ENCODE data around the gene STRBP. TPM values are rescaled to one million over a fixed set of nuclear protein-coding genes. Genes with fewer than 3 reads are reported as not detected.

STRBP gene
- total RNA-seq, 2 donors from 2014 or later, result 2.8 to 3.3 TPM

DNA sequence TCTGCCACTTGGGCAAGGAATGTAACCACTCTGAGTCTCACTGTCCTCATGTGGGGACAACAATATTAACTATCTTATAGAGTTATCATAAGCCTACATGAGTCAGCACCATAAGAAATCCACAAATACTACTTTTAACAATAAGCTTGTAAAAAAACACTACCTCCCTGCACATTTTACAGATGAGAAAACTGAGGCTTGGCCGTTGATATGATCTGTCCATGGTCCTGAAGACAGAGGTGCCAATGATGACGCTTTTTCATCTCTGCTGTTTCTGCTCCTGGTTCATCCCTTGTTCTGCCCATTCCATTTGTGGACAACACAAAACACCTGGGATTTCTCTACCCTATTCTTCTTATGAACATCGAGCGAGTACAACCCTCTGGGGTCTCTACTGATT is 23.4 kb upstream of the STRBP start:
- H3K27me3 ChIP-seq (replicated peaks; ENCODE audit: insufficient read depth), result no peaks in the 10 kb centered on the region
- DNase-seq (ENCODE audit: low spot score), result no peak

DNA sequence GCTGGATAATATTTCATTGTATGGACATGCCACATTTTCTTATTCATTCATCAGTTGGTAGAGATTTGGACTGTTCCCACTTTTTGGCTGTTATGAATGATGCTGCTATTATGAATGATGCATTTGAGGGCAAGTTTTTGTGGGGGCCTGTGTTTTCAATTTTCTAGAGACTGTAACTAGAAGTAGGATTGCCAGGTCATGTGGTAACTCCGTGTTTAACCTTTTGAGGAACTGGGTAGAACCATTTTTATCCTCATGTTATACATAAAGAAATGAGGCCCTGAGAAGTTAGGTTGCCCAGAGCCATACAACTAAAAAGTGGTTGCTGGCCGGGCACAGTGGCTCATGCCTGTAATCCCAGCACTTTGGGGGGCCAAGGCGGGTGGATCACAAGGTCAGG is 22.4 kb upstream of the STRBP start:
- Histone ChIP-seq H3K27me3 (replicated peaks; ENCODE audit: insufficient read depth) (no peaks in the 10 kb centered on the region), H3K4me3 (no peak overlapping the region), H3K27ac (no peak overlapping the region), H3K9me3 (no peaks in the 10 kb centered on the region), H3K4me1 (ENCODE audit: control insufficient read depth in 1 of 2, low read depth in 2 of 2) (no peaks in the 10 kb centered on the region), H3K36me3 (no peaks in the 10 kb centered on the region)
- DNase-seq (ENCODE audit: low spot score) (no peak), ATAC-seq (ENCODE audit: insufficient number of reproducible peaks, low FRiP score, low read depth) (no peak)
- TF ChIP-seq, protein P1, sequence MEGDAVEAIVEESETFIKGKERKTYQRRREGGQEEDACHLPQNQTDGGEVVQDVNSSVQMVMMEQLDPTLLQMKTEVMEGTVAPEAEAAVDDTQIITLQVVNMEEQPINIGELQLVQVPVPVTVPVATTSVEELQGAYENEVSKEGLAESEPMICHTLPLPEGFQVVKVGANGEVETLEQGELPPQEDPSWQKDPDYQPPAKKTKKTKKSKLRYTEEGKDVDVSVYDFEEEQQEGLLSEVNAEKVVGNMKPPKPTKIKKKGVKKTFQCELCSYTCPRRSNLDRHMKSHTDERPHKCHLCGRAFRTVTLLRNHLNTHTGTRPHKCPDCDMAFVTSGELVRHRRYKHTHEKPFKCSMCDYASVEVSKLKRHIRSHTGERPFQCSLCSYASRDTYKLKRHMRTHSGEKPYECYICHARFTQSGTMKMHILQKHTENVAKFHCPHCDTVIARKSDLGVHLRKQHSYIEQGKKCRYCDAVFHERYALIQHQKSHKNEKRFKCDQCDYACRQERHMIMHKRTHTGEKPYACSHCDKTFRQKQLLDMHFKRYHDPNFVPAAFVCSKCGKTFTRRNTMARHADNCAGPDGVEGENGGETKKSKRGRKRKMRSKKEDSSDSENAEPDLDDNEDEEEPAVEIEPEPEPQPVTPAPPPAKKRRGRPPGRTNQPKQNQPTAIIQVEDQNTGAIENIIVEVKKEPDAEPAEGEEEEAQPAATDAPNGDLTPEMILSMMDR (IDR thresholded peaks at IDR 0.05), result no peak

More for the DNA sequence above, 23.4 kb upstream of the STRBP start:
- Histone ChIP-seq H3K36me3 (no peaks in the 10 kb centered on the region), H3K9me3 (no peaks in the 10 kb centered on the region), H3K4me1 (ENCODE audit: control insufficient read depth in 1 of 2, low read depth in 2 of 2) (no peaks in the 10 kb centered on the region), H3K27ac (no peak overlapping the region), H3K4me3 (no peak overlapping the region)
- TF ChIP-seq, protein P1 (IDR thresholded peaks at IDR 0.05), result no peak
- no peak for ATAC-seq (ENCODE audit: insufficient number of reproducible peaks, low FRiP score, low read depth)

DNA sequence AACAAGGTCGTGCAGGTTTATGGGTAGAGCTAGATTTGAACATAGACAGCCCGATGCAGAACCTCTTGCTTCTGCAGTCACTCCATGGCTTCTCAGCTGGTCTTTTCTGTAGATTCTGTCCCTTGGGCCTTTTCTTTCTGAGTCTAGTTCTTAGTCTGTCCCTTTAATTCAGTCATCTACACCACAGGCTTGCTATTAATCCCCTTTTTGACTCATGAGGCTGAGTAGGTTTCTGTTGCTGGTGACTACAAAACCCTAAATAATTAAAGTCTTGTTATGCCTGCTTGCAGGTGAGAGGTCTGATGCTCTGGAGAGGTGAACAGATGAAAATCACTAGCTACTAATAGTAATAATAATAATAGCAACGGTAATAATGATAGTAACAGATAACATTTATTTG is 19.3 kb upstream of the STRBP start:
- Histone ChIP-seq H3K4me1 (ENCODE audit: control insufficient read depth in 1 of 2, low read depth in 2 of 2) (no peaks in the 10 kb centered on the region), H3K9me3 (no peaks in the 10 kb centered on the region), H3K27me3 (replicated peaks; ENCODE audit: insufficient read depth) (no peaks in the 10 kb centered on the region), H3K27ac (no peak overlapping the region), H3K4me3 (no peak overlapping the region), H3K36me3 (no peaks in the 10 kb centered on the region)
- TF ChIP-seq, protein P1 (IDR thresholded peaks at IDR 0.05), result no peak
- no peak for ATAC-seq (ENCODE audit: insufficient number of reproducible peaks, low FRiP score, low read depth)
- no peak for DNase-seq (ENCODE audit: low spot score)

DNA sequence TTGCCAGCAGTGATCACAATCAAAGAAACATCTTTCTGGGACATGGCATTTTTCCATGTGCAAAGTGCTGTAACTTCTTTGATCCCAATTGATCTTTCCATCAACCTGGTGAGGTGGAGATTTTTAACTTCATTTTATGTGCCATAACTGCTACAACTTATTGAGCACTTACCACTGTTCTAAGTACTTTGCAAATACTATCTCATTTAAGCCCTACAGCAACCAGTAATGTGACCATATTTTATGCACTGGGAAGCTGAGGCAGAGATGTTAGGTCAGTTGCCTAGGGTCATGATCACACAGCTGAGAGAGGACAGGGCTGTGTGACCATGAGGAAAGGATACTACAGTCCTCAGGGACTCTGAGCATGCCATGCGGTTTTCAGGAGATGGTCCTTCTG is 17.9 kb upstream of the STRBP start:
- DNase-seq (ENCODE audit: low spot score), result no peak
- H3K9me3 ChIP-seq, result no peaks in the 10 kb centered on the region
- H3K4me1 ChIP-seq (ENCODE audit: control insufficient read depth in 1 of 2, low read depth in 2 of 2), result no peaks in the 10 kb centered on the region
- no peak for ATAC-seq (ENCODE audit: insufficient number of reproducible peaks, low FRiP score, low read depth)
- no peaks in the 10 kb centered on the region for H3K27me3 ChIP-seq (replicated peaks; ENCODE audit: insufficient read depth)
- no peak overlapping the region for H3K4me3 ChIP-seq
- TF ChIP-seq, protein P1 (IDR thresholded peaks at IDR 0.05), result no peak
- H3K36me3 ChIP-seq, result no peaks in the 10 kb centered on the region
- no peak overlapping the region for H3K27ac ChIP-seq

DNA sequence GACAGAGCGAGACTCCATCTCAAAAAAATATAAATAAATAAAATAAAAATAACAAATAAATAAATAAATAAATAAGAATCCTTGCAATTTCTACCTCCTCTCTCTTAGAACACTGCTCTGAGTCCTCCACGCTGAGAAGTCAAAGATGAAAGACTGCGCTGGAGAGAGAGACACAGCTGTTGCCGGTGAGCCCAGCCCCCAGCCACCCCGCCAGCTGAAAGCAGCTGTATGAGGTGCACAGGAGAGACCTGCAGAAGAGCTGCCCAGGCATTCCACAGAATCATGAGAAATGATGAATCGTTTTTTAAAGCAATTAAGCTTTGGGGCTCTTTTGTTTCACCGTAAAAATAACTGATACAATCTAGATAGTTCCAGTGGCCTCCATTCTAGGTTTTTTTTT is 16.3 kb upstream of the STRBP start:
- Histone ChIP-seq H3K27me3 (replicated peaks; ENCODE audit: insufficient read depth) (no peaks in the 10 kb centered on the region), H3K36me3 (no peaks in the 10 kb centered on the region), H3K4me3 (no peak overlapping the region), H3K9me3 (no peaks in the 10 kb centered on the region), H3K4me1 (ENCODE audit: control insufficient read depth in 1 of 2, low read depth in 2 of 2) (no peaks in the 10 kb centered on the region), H3K27ac (no peak overlapping the region)
- ATAC-seq (ENCODE audit: insufficient number of reproducible peaks, low FRiP score, low read depth) (no peak), DNase-seq (ENCODE audit: low spot score) (no peak)
- TF ChIP-seq, protein P1 (IDR thresholded peaks at IDR 0.05), result no peak
